Uterus (tissue), 2 donors: ENCODE measurements around the gene CFAP300.

Experiments used
- POLR2A ChIP-seq, 2 donors: fragments of 450-650 bp; IDR thresholded peaks; one replicate each; pipeline ENCODE4 v1.6.1; 2016; ENCODE audit warnings: antibody characterized with exemption in 2 of 2, mild to moderate bottlenecking in 1 of 2, moderate library complexity in 1 of 2
- TF ChIP-seq, protein P1 (sequence below), 4 experiments: fragments of 200-600 bp in 2 of 4; fragments of 450-650 bp in 2 of 4; sonication (generic) in 2 of 4; IDR thresholded peaks; one replicate each; pipeline ENCODE4 v1.5.1; 2016 to 2019; ENCODE audit warnings: antibody characterized with exemption in 4 of 4, mild to moderate bottlenecking in 2 of 4, moderate library complexity in 1 of 4

DNA sequence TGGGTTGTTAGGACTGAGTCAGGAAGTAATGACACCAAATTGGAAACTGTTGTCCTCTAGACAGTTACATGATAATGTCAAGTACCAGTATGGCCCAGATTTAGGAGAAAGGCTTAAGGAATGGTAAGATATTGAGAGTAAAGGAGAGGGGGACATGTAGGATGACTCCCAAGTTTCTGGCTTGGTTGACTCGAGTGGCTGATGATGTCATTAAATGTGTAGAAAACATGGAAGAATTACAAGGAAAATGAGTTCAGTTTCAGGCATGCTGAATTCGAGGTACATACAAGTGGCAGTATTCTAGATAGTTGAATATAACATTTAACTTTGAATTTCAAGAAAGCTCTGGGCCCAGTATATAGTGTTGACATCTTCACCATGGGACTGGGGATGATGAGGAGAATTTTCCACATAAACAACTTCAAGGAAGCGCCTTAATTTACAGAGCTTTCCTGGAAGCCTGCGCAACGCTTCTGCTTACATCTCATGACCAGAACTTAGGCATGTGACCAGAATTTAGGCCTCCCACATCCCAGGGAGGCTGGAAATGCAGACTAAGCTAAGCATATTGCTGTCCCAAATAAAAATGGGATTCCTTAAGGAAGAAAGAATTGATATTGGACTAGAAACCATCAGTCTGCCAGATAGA is 3.8 kb downstream of the CFAP300 start:
- TF ChIP-seq POLR2A (IDR thresholded peaks at IDR 0.05), result no peak
- TF ChIP-seq, protein P1, sequence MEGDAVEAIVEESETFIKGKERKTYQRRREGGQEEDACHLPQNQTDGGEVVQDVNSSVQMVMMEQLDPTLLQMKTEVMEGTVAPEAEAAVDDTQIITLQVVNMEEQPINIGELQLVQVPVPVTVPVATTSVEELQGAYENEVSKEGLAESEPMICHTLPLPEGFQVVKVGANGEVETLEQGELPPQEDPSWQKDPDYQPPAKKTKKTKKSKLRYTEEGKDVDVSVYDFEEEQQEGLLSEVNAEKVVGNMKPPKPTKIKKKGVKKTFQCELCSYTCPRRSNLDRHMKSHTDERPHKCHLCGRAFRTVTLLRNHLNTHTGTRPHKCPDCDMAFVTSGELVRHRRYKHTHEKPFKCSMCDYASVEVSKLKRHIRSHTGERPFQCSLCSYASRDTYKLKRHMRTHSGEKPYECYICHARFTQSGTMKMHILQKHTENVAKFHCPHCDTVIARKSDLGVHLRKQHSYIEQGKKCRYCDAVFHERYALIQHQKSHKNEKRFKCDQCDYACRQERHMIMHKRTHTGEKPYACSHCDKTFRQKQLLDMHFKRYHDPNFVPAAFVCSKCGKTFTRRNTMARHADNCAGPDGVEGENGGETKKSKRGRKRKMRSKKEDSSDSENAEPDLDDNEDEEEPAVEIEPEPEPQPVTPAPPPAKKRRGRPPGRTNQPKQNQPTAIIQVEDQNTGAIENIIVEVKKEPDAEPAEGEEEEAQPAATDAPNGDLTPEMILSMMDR (IDR thresholded peaks at IDR 0.05), result no peak
